Hematopoietic multipotent progenitor cell treated with erythropoietin and hydrocortisone succinate and interleukin-3 and kit ligand, for 17 days (in vitro differentiated cells): ENCODE results near the gene PLCD3.
A peak's percentile ranks its signal among the peaks of the same experiment; 100 is the strongest.

Experiments used
- DNase-seq: peaks from one replicate; pipeline ENCODE4 v3.0.0-alpha.2; 2015; ENCODE audit warnings: low spot score

PLCD3 gene

GRCh38 chr17:45101883-45102811 lies 30.2 kb downstream of the PLCD3 start:
- DNase-seq: no peak

GRCh38 chr17:45101546-45101882 lies 30.8 kb downstream of the PLCD3 start:
- no peak for DNase-seq

- DNase-seq: peak; percentile 77
These were observed 33.3 kb downstream of the PLCD3 start for GRCh38 chr17:45098869-45099616.

GRCh38 chr17:45098081-45098868 lies 34.0 kb downstream of the PLCD3 start:
- DNase-seq: no peak

- no peak for DNase-seq
These were observed 35.4 kb downstream of the PLCD3 start for GRCh38 chr17:45096926-45097325.

GRCh38 chr17:45096141-45096540 lies 36.2 kb downstream of the PLCD3 start:
- peak; percentile 35 for DNase-seq

- no peak for DNase-seq
These were observed 38.7 kb downstream of the PLCD3 start for GRCh38 chr17:45093444-45094110.

GRCh38 chr17:45092911-45093430 lies 39.3 kb downstream of the PLCD3 start:
- DNase-seq: no peak

GRCh38 chr17:45091778-45092425 lies 40.4 kb downstream of the PLCD3 start:
- DNase-seq: no peak

GRCh38 chr17:45090711-45091110 lies 41.6 kb downstream of the PLCD3 start:
- DNase-seq: no peak

GRCh38 chr17:45088741-45089140 lies 43.6 kb downstream of the PLCD3 start:
- DNase-seq: no peak

- DNase-seq: no peak
These were observed 44.3 kb downstream of the PLCD3 start for GRCh38 chr17:45087978-45088377.

GRCh38 chr17:45087504-45087975 lies 44.8 kb downstream of the PLCD3 start:
- DNase-seq: no peak

GRCh38 chr17:45086865-45087503 lies 45.3 kb downstream of the PLCD3 start:
- DNase-seq: no peak

- DNase-seq: no peak
These were observed 45.9 kb downstream of the PLCD3 start for GRCh38 chr17:45086391-45086790.

- DNase-seq: no peak
These were observed 51.1 kb downstream of the PLCD3 start for GRCh38 chr17:45081047-45081703.

- DNase-seq: no peak
These were observed 54.7 kb downstream of the PLCD3 start for GRCh38 chr17:45077643-45078042.

- DNase-seq: no peak
These were observed 58.8 kb downstream of the PLCD3 start for GRCh38 chr17:45073414-45074070.

GRCh38 chr17:45070809-45071208 lies 61.5 kb downstream of the PLCD3 start:
- DNase-seq: no peak
